WERI-Rb-1 (cell line): ENCODE data around the gene LPAR2.

Experiments used
- DNase-seq: peaks from one replicate; pipeline ENCODE4 v3.0.0-alpha.2; 2020
- H3K27ac ChIP-seq: fragments of 250-450 bp; sonication (Bioruptor Pico); 2 replicates; pipeline ENCODE4 v1.5.1; 2020; ENCODE audit warnings: mild to moderate bottlenecking, moderate library complexity
- H3K27me3 ChIP-seq: fragments of 250-450 bp; sonication (Bioruptor Pico); 2 replicates; pipeline ENCODE4 v1.5.1; 2021; ENCODE audit warnings: mild to moderate bottlenecking, low read depth, moderate library complexity; ENCODE audit not compliant: insufficient read depth, severe bottlenecking
- H3K36me3 ChIP-seq: fragments of 250-450 bp; sonication (Bioruptor Pico); 2 replicates; pipeline ENCODE4 v1.5.1; 2020; ENCODE audit warnings: mild to moderate bottlenecking, moderate library complexity
- H3K4me3 ChIP-seq: 2 replicates; pipeline ENCODE4 v1.5.1; 2011; ENCODE audit warnings: low read depth, mild to moderate bottlenecking, control low read depth, low read length
- H3K9me3 ChIP-seq: fragments of 250-450 bp; sonication (Bioruptor Pico); 2 replicates; pipeline ENCODE4 v1.5.1; 2021; ENCODE audit warnings: mild to moderate bottlenecking, moderate library complexity; ENCODE audit not compliant: severe bottlenecking
- TF ChIP-seq, protein P1 (sequence below): IDR thresholded peaks from 2 replicates; pipeline ENCODE4 v1.5.1; 2011; ENCODE audit warnings: low read depth, mild to moderate bottlenecking, control low read depth, inconsistent platforms, low read length

Gene LPAR2

DNA sequence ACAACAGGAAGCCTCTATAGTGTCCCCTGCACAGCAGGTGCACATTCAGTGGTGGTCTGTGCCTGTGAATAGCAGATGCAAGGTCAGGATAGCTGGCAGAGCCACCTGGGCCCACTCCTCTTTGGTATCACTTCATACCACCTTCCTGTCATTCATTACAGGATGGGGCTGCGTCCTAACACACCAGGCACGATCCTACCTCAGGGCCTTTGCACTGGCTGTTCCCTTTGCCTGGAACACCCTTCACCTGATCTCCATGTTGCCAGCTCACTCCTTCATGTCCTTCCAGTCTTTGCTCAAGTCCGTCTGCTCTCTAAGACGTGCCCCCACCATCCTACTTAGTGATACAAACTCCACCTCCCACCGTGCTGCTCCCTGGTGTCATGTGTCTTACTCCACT is 4.6 kb upstream of the LPAR2 start:
- no peaks in the 10 kb centered on the region for H3K27me3 ChIP-seq
- no peaks in the 10 kb centered on the region for H3K9me3 ChIP-seq
- no peak for DNase-seq
- TF ChIP-seq, protein P1, sequence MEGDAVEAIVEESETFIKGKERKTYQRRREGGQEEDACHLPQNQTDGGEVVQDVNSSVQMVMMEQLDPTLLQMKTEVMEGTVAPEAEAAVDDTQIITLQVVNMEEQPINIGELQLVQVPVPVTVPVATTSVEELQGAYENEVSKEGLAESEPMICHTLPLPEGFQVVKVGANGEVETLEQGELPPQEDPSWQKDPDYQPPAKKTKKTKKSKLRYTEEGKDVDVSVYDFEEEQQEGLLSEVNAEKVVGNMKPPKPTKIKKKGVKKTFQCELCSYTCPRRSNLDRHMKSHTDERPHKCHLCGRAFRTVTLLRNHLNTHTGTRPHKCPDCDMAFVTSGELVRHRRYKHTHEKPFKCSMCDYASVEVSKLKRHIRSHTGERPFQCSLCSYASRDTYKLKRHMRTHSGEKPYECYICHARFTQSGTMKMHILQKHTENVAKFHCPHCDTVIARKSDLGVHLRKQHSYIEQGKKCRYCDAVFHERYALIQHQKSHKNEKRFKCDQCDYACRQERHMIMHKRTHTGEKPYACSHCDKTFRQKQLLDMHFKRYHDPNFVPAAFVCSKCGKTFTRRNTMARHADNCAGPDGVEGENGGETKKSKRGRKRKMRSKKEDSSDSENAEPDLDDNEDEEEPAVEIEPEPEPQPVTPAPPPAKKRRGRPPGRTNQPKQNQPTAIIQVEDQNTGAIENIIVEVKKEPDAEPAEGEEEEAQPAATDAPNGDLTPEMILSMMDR: no peak
- peaks cover 6% of the 10 kb centered on the region for H3K36me3 ChIP-seq
- no peak overlapping the region for H3K4me3 ChIP-seq
- H3K27ac ChIP-seq: no peak overlapping the region

DNA sequence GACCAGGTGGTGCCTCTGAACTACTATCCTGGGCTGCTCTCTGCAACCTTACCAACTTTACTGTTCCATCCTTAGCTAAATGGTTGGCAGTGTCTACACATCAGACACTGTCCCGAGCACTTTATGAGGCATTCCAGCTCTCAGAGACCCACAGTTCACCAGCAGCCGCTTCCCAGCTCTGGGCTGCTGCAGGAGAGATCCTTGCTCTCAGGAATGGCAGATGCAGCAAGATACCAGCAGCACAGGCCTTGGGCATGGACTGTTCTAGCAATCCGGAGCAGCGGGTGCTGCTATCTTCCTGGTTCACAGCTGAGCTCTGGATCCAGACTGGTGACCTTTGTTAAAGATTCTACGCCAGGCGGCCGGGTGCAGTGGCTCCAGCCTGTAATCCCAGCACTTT is 3.3 kb upstream of the LPAR2 start:
- H3K27me3 ChIP-seq: no peaks in the 10 kb centered on the region

DNA sequence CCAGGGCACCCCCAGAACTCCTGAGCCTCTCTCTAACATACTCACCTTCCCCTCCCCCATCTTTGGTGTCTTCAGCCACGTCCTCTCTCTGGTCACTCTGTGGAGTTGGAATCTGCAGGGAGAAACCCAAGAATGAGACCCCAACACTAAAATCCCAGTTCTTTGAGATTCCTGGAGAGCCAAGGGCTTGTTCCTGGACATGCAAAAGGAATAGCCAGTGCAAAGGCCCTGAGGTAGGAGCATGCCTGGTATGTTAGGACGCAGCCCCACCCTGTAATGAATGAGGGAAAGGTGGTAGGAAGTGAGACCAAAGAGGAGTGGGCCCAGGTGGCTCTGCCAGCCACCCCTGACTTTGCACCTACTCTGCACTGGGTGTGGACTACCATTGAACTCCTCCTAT is 2.4 kb upstream of the LPAR2 start:
- H3K4me3 ChIP-seq: no peak overlapping the region
- peaks cover 6% of the 10 kb centered on the region for H3K36me3 ChIP-seq
- DNase-seq: no peak
- no peaks in the 10 kb centered on the region for H3K27me3 ChIP-seq
- no peaks in the 10 kb centered on the region for H3K9me3 ChIP-seq
- TF ChIP-seq, protein P1: no peak
- H3K27ac ChIP-seq: no peak overlapping the region

More for the DNA sequence above, 3.3 kb upstream of the LPAR2 start:
- Histone ChIP-seq H3K27ac (no peak overlapping the region), H3K9me3 (no peaks in the 10 kb centered on the region), H3K4me3 (no peak overlapping the region), H3K36me3 (peaks cover 6% of the 10 kb centered on the region)
- no peak for DNase-seq
- TF ChIP-seq, protein P1: no peak

DNA sequence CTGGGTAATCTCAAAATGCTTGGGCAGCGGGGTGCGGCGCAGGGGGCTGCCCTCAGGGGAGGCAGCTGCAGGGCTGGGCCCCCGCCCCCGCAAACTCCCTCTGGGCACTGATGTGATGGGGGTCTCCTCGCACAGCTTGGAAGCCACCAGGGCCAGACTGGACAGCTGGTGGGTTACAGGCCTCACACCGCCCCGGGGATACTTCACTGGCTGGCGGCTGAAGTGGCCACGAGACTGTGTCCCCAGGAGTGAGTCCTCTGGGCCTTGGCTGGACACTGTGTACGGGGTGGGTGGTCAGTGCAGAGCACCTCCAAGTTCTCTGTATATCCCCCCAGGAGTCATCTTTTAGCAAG is 2.0 kb upstream of the LPAR2 start:
- Histone ChIP-seq H3K27ac (no peak overlapping the region), H3K9me3 (no peaks in the 10 kb centered on the region), H3K4me3 (no peak overlapping the region), H3K27me3 (no peaks in the 10 kb centered on the region), H3K36me3 (peaks cover 6% of the 10 kb centered on the region)
- TF ChIP-seq, protein P1: no peak
- DNase-seq: no peak

DNA sequence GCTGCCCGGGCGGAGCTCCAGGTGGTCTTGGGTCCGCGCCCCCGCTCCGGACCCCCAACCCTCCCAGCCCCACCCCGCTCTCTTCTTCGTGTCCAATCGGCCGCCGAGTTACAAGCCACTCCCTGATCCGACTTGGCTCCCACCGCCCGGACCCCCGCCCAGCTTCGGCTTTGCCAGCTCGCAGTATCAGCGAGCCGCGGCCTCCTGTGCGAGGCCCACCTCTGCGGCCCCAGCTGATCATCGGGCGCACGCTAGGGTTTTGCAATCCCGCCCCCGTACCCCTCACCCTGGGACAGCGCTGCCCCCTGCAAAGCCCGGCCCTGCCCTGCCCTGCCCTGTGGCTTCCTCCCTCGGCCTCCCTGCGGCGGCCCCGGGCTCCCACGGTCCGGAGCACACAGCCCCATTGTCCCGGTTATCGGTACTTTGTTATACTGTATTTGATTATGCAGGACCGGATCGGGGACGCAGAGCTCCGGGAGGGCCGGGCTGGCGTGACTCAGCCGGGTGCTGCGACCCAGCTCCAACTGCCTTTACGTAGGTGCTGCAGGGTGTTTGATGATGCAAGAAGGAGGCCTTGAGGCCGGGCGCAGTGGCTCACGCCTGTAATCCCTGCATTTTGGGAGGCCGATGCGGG is 598 bp upstream of the LPAR2 start:
- no peak for DNase-seq

More for the DNA sequence above, 598 bp upstream of the LPAR2 start:
- H3K9me3 ChIP-seq: no peaks in the 10 kb centered on the region
- no peaks in the 10 kb centered on the region for H3K27me3 ChIP-seq
- H3K27ac ChIP-seq: no peak overlapping the region
- H3K36me3 ChIP-seq: no peaks in the 10 kb centered on the region
- TF ChIP-seq, protein P1: no peak
- no peak overlapping the region for H3K4me3 ChIP-seq
